IMR-90 (cell line): ENCODE data around the gene CLDN15.

ENCODE experiments used
- CTCF ChIP-seq: conservative IDR thresholded peaks from 2 replicates; pipeline ENCODE4 v1.5.1; 2012; ENCODE audit warnings: mild to moderate bottlenecking, low read depth, low read length, improper control_type of control experiment
- ELK1 ChIP-seq: fragments of 150-350 bp; IDR thresholded peaks from 2 replicates; pipeline ENCODE4 v1.6.1; 2016; ENCODE audit warnings: low read depth, mild to moderate bottlenecking, low read length, moderate library complexity, borderline replicate concordance
- FOS ChIP-seq: fragments of 150-350 bp; IDR thresholded peaks from 2 replicates; pipeline ENCODE4 v1.6.1; 2016; ENCODE audit warnings: low read depth, low read length
- MAZ ChIP-seq: IDR thresholded peaks from 2 replicates; pipeline ENCODE4 v1.6.1; 2012; ENCODE audit warnings: low read depth, mild to moderate bottlenecking, low read length, improper control_type of control experiment, moderate library complexity, borderline replicate concordance
- MXI1 ChIP-seq: IDR thresholded peaks from 2 replicates; pipeline ENCODE4 v1.6.1; 2012; ENCODE audit warnings: low read depth, mild to moderate bottlenecking, low read length, moderate library complexity, borderline replicate concordance
- POLR2A ChIP-seq: IDR thresholded peaks from 2 replicates; pipeline ENCODE4 v1.6.1; 2012; ENCODE audit warnings: mild to moderate bottlenecking, low read depth, low read length
- RFX5 ChIP-seq: IDR thresholded peaks from 2 replicates; pipeline ENCODE4 v1.8.0; 2012; ENCODE audit warnings: low read depth, mild to moderate bottlenecking, low read length, moderate library complexity
- SMC3 ChIP-seq: fragments of 150-350 bp; IDR thresholded peaks from 2 replicates; pipeline ENCODE4 v1.6.1; 2016; ENCODE audit warnings: low read depth, mild to moderate bottlenecking, antibody characterized with exemption, low read length, moderate library complexity
- USF2 ChIP-seq: fragments of 150-350 bp; IDR thresholded peaks from 2 replicates; pipeline ENCODE4 v1.6.1; 2017; ENCODE audit warnings: mild to moderate bottlenecking, antibody characterized with exemption, low read length, low read depth

GRCh38 chr7:101225650-101226049, 12.0 kb downstream of the CLDN15 start:
- TF ChIP-seq CTCF (no peak), ELK1 (no peak), POLR2A (no peak), RFX5 (no peak), FOS (no peak), USF2 (no peak), SMC3 (no peak), MXI1 (no peak), MAZ (no peak)
